Liver (tissue), 3 donors: ENCODE results near the gene AKAP10.

Experiments used
- CTCF ChIP-seq: fragments of 150-350 bp; IDR thresholded peaks from 2 replicates; pipeline ENCODE4 v1.5.1; 2017; ENCODE audit warnings: improper control_type of control experiment, low read depth, low read length; ENCODE audit not compliant: missing input control
- EGR1 ChIP-seq, 2 donors: IDR thresholded peaks; 2 replicates each; pipeline ENCODE4 v1.6.1; 2016 to 2018; ENCODE audit warnings: antibody characterized with exemption in 2 of 2, low read depth in 2 of 2
- GABPA ChIP-seq, 2 donors: IDR thresholded peaks in 1 of 2; conservative IDR thresholded peaks in 1 of 2; 2 replicates each; pipeline ENCODE4 v1.6.1; 2016; ENCODE audit warnings: antibody characterized with exemption in 2 of 2, mild to moderate bottlenecking in 1 of 2, moderate library complexity in 1 of 2
- JUND ChIP-seq, 2 donors: IDR thresholded peaks; 2 replicates each; pipeline ENCODE4 v1.6.1; 2016; ENCODE audit warnings: antibody characterized with exemption in 2 of 2
- MAX ChIP-seq: IDR thresholded peaks from 2 replicates; pipeline ENCODE4 v1.6.1; 2016; ENCODE audit warnings: antibody characterized with exemption
- NR2F2 ChIP-seq: IDR thresholded peaks from 2 replicates; pipeline ENCODE4 v1.6.1; 2016; ENCODE audit warnings: antibody characterized with exemption
- RAD21 ChIP-seq, 2 donors: IDR thresholded peaks; 2 replicates each; pipeline ENCODE4 v1.6.1; 2016; ENCODE audit warnings: antibody characterized with exemption in 2 of 2, mild to moderate bottlenecking in 2 of 2
- SP1 ChIP-seq: IDR thresholded peaks from 2 replicates; pipeline ENCODE4 v1.6.1; 2018; ENCODE audit warnings: antibody characterized with exemption, mild to moderate bottlenecking
- YY1 ChIP-seq: IDR thresholded peaks from 2 replicates; pipeline ENCODE4 v1.6.1; 2016; ENCODE audit warnings: antibody characterized with exemption, mild to moderate bottlenecking
- ZBTB33 ChIP-seq: IDR thresholded peaks from 2 replicates; pipeline ENCODE4 v1.6.1; 2016; ENCODE audit warnings: antibody characterized with exemption
- donor health status: healthy.
- donor health status: healthy.

DNA sequence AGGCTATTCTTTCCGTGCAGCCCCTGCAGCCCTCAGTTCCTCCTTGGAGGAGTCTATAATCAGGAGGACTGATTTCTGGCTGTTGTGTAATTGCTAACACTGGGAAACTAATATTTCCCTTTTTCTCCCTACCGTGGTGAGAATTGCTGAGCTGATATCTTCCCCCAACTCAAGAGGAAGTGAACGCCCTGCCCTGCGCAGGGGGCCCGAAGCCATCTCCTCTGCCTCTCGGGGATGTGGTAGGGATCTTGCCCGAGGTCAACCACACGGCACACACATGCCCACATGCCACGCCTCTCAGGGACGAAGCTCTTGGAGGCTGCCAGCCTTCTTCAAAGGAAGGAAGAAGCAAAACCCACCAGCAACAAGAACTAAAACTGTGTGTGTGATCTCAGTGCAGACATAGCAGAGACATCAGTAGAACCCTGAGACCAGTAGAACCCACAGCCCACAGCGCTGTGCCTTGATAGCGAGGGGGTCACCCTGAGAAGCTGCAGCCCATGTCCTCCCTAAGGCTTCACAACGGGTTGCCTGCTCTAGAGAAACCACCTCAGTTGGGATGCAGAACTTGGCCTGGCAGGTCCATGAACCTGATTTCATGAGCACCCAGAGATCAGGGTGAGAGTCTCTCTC is 101.0 kb downstream of the AKAP10 start:
- TF ChIP-seq RAD21 (IDR thresholded peaks at IDR 0.05) (no peak), ZBTB33 (no peak), CTCF (no peak), MAX (no peak), JUND (IDR thresholded peaks at IDR 0.05) (no peak), YY1 (no peak), GABPA (IDR thresholded peaks at IDR 0.05 in 1 of 2, conservative IDR thresholded peaks at IDR 0.05 in 1 of 2) (no peak), SP1 (no peak), EGR1 (IDR thresholded peaks at IDR 0.05; ENCODE audit: low read depth in 2 of 2) (no peak), NR2F2 (no peak)
